ENCODE data around the gene VPS18.

VPS18 gene

GRCh38 chr15:40904552-40905201, 10.4 kb downstream of the VPS18 start:
- no peak for DNase-seq (ENCODE audit: extremely low spot score)
- POLR2A ChIA-PET = no interaction called here
- no peak for TF ChIP-seq CTCF (IDR thresholded peaks at IDR 0.05; ENCODE audit: control extremely low read depth, extremely low read depth, low read depth, missing control alignments)
- CTCF ChIA-PET = interaction anchor here (0.6 to 12.1 kb wide), 40 partner anchors 9 to 438 kb away, joined by 3 to 215 read pairs (median 4); partner anchors contain the start of genes CHAC1, CHP1, DLL4 and EXD1

- CTCF ChIA-PET = interaction anchor here (0.7 to 12.1 kb wide), 34 partner anchors 11 to 587 kb away, joined by 3 to 215 read pairs (median 4); partner anchors contain the start of genes CHP1, DLL4, EXD1 and ITPKA
- DNase-seq (ENCODE audit: extremely low spot score) = peak; percentile 87
- TF ChIP-seq CTCF (IDR thresholded peaks at IDR 0.05; ENCODE audit: control extremely low read depth, extremely low read depth, low read depth, missing control alignments) = peak; percentile 80
- POLR2A ChIA-PET = interaction anchor here (0.7 kb wide), 1 partner anchor 111 kb away, joined by 4 read pairs; no protein-coding TSS in a partner anchor
Observed at GRCh38 chr15:40906091-40906990, 12.1 kb downstream of the VPS18 start.

- POLR2A ChIA-PET = no interaction called here
- no peak for TF ChIP-seq CTCF (IDR thresholded peaks at IDR 0.05; ENCODE audit: control extremely low read depth, extremely low read depth, low read depth, missing control alignments)
- CTCF ChIA-PET = interaction anchor here (1.0 to 12.1 kb wide), 22 partner anchors 10 to 324 kb away, joined by 3 to 215 read pairs (median 8); partner anchors contain the start of genes CHP1, DLL4, EXD1 and VPS18
- no peak for DNase-seq (ENCODE audit: extremely low spot score)
Observed at GRCh38 chr15:40906991-40907802, 12.9 kb downstream of the VPS18 start.

- DNase-seq (ENCODE audit: extremely low spot score) = no peak
- POLR2A ChIA-PET = no interaction called here
- no peak for TF ChIP-seq CTCF (IDR thresholded peaks at IDR 0.05; ENCODE audit: control extremely low read depth, extremely low read depth, low read depth, missing control alignments)
- CTCF ChIA-PET = interaction anchor here (1.0 to 12.1 kb wide), 12 partner anchors 9 to 323 kb away, joined by 3 to 215 read pairs (median 36); partner anchors contain the start of genes CHP1, DLL4 and VPS18
Observed at GRCh38 chr15:40908095-40908494, 13.8 kb downstream of the VPS18 start.

- TF ChIP-seq CTCF (IDR thresholded peaks at IDR 0.05; ENCODE audit: control extremely low read depth, extremely low read depth, low read depth, missing control alignments) = no peak
- no peak for DNase-seq (ENCODE audit: extremely low spot score)
- ChIA-PET CTCF (interaction anchor here (1.0 to 12.1 kb wide), 11 partner anchors 10 to 276 kb away, joined by 3 to 215 read pairs (median 11); partner anchors contain the start of genes DLL4, SPINT1 and VPS18), POLR2A (interaction anchor here (0.6 to 1.5 kb wide), 2 partner anchors 43 to 106 kb away, joined by 3 read pairs; partner anchors contain the start of gene CHAC1)
Observed at GRCh38 chr15:40909662-40910630, 15.7 kb downstream of the VPS18 start.

Measured in GM10248 (cell line).